HuH-7.5 (cell line): Measurements from ENCODE around the gene AKAP11.
"Not testable (repeated sequence)": the region's sequence is repeated elsewhere in the genome, so short reads cannot be mapped to it uniquely, and the experiment has no call there.

Experiments
- DNase-seq: peaks from one replicate; pipeline ENCODE4 v3.0.0; 2011; ENCODE audit warnings: low spot score

The AKAP11 gene

DNA sequence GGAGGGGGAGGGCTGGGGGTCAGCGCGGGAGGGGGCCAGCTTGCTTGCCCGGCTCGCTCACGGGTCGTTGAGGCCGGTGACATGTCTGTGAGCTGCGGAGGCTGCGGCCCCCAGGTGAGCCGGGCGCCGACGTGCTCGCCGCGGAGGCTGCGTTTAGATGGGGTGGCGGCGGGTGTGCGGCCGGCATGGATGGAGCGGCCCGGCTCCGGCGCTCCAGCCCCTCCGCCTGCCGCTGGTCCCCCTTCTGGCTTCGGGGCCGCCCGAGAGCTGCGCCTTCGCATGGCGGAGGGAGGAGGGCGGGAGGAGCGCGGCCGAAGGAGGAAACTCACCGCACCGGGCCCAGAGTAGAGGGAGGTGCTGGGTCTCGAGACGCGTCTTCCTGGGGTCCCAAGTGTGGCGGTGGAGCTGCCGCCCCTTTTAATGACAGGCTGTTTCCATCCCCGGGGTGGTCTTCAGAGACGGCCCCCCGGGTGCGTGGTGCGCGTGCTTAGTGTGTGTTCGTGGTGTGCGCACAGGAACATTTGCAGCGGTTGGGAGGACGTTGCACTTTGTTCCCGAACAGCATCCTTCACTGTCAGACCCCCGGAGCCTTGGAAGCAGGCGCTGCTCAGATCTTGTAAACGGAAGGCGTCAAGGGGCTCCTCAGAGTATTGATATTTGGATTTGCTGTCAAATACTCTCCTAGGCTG lies at the start of gene AKAP11:
Gene AKAP11, plus strand, starts transcription at position 38 of the 689 bp plus-strand sequence. CDS start 14,197 bp downstream, outside the sequence.
- DNase-seq, result peak; percentile 13

DNA sequence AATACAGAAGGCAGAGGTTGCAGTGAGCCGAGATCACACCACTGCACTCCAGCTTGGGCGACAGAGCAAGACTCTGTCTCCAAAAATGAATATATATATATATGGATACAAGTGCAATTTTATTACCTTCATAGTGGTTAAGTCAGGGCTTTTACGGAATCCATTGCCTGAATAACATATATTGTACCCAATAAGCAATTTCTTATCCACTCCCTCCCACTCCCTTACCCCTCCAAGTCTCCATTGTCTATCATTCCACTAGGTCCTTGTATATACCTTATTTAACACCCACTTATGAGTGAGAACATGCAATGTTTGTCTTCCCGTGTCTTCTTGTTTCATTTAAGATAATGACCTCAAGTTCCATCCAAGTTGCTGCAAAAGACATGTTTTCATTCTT lies 48.3 kb upstream of the AKAP11 start:
- DNase-seq, result no peak

GRCh38 chr13:42225051-42225450 lies 46.9 kb upstream of the AKAP11 start:
- no peak for DNase-seq

DNA sequence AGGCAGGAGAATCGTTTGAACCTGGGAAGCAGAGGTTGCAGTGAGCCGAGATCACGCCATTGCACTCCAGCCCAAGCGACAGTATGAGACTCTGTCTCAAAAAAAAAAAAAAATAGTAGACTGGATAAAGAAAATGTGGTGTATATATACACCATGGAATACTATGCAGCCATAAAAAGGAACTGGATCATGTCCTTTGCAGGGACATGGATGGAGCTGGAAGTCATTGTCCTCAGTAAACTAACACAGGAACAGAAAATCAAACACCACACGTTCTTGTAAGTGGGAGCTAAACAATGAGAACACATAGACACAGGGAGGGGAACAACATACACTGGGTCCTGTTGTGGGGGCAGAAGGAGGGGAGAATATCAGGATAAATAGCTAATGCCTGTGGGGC lies 45.2 kb upstream of the AKAP11 start:
- DNase-seq, result not testable (repeated sequence)

DNA sequence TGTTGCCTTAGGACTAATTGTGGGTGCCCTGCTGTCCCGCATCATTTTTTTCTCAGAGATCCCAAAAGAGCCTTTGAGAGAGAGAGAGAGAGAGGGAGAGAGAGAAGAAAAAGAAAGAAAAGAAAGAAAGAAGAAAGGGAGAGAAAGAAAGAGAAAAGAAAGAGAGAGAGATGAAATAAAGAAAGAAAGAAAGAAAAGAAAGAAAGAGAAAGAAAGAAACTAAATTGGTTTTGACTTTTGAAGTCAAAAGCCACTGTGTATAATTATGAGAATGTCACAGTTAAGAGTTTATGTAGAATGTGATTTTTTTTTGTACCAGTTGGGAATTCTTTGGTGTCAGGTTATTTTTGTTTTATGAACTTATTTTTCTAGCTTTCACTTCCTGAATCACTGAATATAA lies 43.4 kb upstream of the AKAP11 start:
- no peak for DNase-seq

- DNase-seq, result no peak
Measured at GRCh38 chr13:42229287-42229686, 42.7 kb upstream of the AKAP11 start.

DNA sequence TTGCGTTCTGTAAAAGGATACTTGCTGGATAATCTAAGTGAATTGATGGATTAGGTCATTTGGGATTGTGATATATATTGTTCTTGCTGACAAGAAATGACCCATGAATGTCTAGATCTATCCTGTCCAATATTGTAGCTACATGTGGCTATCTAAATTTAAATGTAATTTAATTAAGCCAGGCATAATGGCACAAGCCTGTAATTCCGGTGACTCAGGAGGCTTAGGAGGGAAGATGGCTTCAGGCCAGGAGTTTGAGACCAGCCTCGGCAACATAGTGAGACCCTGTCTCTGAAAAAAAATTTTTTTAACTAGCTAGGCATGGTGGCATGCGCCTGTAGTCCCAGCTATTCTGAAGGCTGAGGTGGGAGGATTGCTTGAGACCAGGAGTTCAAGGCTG lies 39.3 kb upstream of the AKAP11 start:
- DNase-seq, result no peak

DNA sequence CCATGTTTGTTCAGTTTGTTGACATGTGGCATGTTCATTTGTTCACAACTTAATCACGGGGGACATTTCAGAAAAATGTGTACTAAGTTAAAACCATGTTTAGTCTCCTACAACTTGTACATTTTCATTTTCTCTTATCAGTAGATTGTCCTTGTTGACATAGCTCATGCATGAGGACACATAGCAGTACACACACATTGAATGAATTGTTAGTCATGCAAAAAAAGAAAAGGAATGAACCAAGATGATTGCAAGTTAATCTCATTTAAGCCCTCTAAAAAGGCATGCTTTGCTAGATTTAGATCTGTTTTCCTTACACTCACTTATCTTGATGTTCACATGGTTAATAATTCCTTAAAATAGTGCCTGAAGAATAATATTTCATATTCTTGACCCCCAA lies 38.2 kb upstream of the AKAP11 start:
- DNase-seq, result no peak

- no peak for DNase-seq
Measured at GRCh38 chr13:42239161-42239560, 32.8 kb upstream of the AKAP11 start.

DNA sequence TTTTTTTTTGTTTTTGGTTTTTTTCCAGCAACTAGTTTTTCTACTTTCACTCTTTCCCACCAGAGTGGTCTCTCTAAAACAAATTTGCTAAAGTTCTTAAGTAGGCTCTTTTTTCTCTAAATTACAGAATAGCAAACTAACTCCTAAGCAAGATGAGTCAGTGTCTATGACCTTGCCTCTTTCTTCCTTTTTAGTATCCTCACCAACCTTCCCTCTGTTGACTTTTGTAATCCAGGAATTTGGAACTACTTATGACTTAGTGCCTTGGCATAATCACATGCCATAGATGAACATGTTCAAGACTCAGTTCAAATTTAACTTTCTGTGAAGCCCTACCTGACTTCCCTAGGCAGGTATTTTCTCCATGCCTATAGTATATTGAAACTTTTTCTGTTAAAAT lies 32.3 kb upstream of the AKAP11 start:
- DNase-seq, result no peak

DNA sequence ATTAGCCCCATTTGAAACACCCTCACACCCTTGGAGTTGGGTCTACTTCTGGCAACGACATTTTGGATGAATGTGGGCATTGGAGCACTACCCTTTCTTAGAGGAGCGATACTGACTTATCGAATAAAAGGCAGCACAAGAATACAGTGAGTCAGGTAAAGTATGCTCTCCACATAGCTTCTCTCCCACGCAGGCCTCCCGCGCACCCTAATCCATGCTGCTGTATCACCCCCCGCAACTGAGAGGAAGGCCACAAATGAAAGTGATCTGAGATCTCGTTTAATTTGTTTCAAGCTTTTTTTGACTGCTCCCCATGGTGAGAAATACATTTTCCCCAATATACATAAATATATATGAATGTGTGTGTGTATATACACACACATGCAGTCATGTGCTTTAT lies 25.4 kb upstream of the AKAP11 start:
- no peak for DNase-seq

- DNase-seq, result no peak
Measured at GRCh38 chr13:42247883-42248282, 24.1 kb upstream of the AKAP11 start.

DNA sequence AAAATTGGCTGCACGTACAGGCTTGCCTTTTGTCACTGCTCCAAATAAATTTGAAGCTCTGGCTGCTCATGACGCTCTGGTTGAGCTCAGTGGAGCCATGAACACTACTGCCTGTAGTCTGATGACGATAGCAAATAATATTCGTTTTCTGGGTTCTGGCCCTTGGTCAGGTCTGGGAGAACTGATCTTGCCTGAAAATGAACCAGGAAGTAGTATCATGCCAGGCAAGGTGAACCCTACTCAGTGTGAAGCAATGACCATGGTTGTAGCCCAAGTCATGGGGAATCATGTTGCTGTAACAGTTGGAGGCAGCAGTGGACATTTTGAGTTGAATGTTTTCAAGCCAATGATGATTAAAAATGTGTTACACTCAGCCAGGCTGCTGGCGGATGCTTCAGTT lies 16.1 kb upstream of the AKAP11 start:
- no peak for DNase-seq

DNA sequence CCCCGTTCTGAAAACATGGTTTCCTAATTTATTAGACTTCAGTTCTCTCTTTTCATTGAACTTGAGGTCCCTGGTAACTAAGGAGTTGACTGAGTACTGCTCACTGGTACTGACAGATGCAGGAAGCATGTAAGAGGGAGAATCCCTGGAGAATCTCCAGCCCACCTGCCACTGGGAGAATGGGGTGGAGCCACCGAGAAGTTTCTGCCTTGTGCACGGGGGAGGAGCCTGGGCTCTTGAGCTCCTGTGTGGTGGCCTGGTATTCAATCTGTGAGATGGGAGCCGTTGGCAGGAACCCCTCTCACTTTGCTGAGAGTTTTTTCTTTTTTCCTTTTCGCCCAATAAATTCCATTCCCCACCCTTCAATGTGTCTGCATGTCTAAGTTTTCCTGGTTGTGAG lies 13.2 kb upstream of the AKAP11 start:
- DNase-seq, result no peak

GRCh38 chr13:42259515-42259914 lies 12.4 kb upstream of the AKAP11 start:
- DNase-seq, result no peak

- DNase-seq, result no peak
Measured at GRCh38 chr13:42260903-42261654, 10.9 kb upstream of the AKAP11 start.

GRCh38 chr13:42266473-42266872 lies 5.5 kb upstream of the AKAP11 start:
- DNase-seq, result no peak

DNA sequence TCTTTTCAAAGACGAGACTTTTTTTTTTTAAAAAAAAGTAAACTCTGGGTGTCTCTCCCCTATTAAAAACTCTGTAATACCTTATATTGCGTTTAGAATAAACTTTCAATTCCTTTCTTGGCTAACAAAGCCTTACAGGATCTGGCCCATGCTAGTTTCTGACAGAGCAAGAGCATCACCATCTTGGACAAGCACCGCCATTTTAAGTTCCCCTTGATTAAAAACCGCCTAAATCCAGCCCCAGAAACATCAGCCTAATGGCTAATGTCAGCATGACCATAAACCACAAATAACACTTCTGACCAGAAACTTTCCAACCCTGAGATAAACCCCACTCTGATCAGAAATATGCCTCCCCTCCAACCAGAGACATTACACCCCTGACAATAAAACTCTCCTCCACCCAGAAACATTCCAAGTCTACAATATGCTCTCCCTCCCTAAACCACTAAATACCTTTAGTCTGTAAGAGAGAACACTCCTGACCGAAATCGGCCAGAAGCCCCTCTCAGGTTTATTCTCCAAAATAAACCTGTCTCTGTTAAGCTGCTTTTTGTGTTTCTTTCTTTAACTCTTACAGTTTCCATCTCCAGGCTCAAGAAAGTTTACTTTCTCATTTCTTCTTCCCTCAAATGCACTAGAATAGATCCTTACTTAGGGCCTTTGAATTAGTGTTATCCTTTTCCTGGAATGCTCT lies 1.6 kb upstream of the AKAP11 start:
- no peak for DNase-seq

GRCh38 chr13:42270857-42271215 lies 1.1 kb upstream of the AKAP11 start:
- no peak for DNase-seq

GRCh38 chr13:42271337-42272114 lies 426 bp upstream of the AKAP11 start:
- DNase-seq, result peak; percentile 81

- no peak for DNase-seq
Measured at GRCh38 chr13:42272804-42273175, 838 bp downstream of the AKAP11 start.

GRCh38 chr13:42274386-42275097 lies 2.6 kb downstream of the AKAP11 start:
- DNase-seq, result no peak
